Type B pancreatic cell (in vitro differentiated cells): Measurements from ENCODE around the gene ZNF423. TPM values are rescaled to one million over a fixed set of nuclear protein-coding genes. Genes with fewer than 3 reads are reported as not detected.

ENCODE experiments used
- DNase-seq: peaks from one replicate; pipeline ENCODE4 v3.0.0; 2021; ENCODE audit warnings: mixed read lengths; ENCODE audit not compliant: unreplicated experiment; ENCODE audit errors: extremely low spot score
- H3K27ac Mint-ChIP-seq: 2 replicates; pipeline ENCODE4 v1.8.0; 2021; ENCODE audit warnings: mild to moderate bottlenecking, mixed read lengths
- H3K27me3 Mint-ChIP-seq: 2 replicates; pipeline ENCODE4 v1.8.0; 2021; ENCODE audit warnings: mixed read lengths
- H3K36me3 Mint-ChIP-seq: 2 replicates; pipeline ENCODE4 v1.8.0; 2021; ENCODE audit warnings: mixed read lengths
- H3K4me1 Mint-ChIP-seq: one replicate; pipeline ENCODE4 v1.8.0; 2021; ENCODE audit warnings: mixed read lengths; ENCODE audit not compliant: unreplicated experiment
- H3K4me3 Mint-ChIP-seq: 2 replicates; pipeline ENCODE4 v1.8.0; 2021; ENCODE audit warnings: mild to moderate bottlenecking, mixed read lengths
- H3K9me3 Mint-ChIP-seq: 2 replicates; pipeline ENCODE4 v1.8.0; 2021; ENCODE audit warnings: mixed read lengths
- total RNA-seq: library from RNA; stranded (reverse); gene quantifications from 2 replicates; pipeline ENCODE4 v1.2.1, GENCODE V29; 2021; ENCODE audit warnings: low replicate concordance
- TF ChIP-seq, protein P1 (sequence below): fragments of 200-600 bp; sonication (generic); conservative IDR thresholded peaks from 2 replicates; pipeline ENCODE4 v1.5.0; 2021; ENCODE audit warnings: antibody characterized with exemption, mild to moderate bottlenecking

Gene ZNF423
- total RNA-seq, 1 donor from 2014 or later, result 72.6 TPM

GRCh38 chr16:49532873-49533272, 323.0 kb downstream of the ZNF423 start:
- H3K4me3 Mint-ChIP-seq, result no peak overlapping the region
- peaks cover 69% of the 10 kb centered on the region for H3K4me1 Mint-ChIP-seq
- no peak overlapping the region for H3K27ac Mint-ChIP-seq
- H3K27me3 Mint-ChIP-seq, result peaks cover 42% of the 10 kb centered on the region
- peaks cover 3% of the 10 kb centered on the region for H3K36me3 Mint-ChIP-seq
- no peaks in the 10 kb centered on the region for H3K9me3 Mint-ChIP-seq
- TF ChIP-seq, protein P1, sequence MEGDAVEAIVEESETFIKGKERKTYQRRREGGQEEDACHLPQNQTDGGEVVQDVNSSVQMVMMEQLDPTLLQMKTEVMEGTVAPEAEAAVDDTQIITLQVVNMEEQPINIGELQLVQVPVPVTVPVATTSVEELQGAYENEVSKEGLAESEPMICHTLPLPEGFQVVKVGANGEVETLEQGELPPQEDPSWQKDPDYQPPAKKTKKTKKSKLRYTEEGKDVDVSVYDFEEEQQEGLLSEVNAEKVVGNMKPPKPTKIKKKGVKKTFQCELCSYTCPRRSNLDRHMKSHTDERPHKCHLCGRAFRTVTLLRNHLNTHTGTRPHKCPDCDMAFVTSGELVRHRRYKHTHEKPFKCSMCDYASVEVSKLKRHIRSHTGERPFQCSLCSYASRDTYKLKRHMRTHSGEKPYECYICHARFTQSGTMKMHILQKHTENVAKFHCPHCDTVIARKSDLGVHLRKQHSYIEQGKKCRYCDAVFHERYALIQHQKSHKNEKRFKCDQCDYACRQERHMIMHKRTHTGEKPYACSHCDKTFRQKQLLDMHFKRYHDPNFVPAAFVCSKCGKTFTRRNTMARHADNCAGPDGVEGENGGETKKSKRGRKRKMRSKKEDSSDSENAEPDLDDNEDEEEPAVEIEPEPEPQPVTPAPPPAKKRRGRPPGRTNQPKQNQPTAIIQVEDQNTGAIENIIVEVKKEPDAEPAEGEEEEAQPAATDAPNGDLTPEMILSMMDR, result no peak
- DNase-seq, result no peak

DNA sequence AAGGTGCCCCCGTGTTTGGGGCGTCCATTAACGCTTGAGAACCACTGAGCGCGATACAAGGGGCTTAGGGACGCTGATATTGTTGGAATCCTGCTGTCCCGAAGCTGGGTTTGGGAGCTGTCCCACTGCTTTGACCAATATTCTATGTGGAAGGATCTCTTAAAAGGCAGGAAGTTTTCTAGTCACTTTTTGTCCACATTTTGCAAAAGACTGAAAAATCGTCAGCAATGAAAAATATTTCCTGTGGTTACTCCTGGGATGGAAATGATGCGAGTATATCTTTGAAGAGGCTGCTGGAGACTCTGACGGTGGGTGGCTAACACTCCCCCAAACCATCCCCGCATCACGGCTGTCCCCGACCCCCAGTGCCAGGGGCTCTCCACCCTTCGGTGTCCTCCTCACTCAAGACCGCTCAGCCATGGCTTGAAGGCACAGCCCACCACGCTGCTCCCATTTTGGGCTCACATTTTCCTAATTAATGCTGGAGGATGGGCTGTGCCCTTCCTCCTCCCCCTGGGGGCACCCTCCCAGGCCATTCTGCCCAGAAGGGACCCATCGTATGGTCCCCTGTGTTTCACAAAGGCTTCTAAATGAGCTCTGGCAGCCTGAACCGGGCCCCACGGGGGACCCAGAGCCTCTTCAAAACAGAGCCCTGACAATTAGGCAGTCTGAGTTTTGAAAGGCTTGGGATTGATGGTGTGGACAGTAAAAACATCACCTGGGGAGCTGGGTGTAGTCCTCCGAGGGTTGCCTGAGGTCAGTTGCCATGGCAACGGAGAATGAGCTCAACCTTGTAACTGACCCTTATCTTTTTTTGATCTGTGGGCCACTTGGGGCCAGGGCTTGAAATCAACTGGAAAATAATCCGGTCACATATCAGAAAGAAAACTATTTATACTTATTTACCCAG, 323.7 kb downstream of the ZNF423 start:
- Mint-ChIP-seq H3K4me3 (no peak overlapping the region), H3K27me3 (peaks cover 42% of the 10 kb centered on the region), H3K27ac (no peak overlapping the region), H3K36me3 (peaks cover 3% of the 10 kb centered on the region), H3K9me3 (no peaks in the 10 kb centered on the region), H3K4me1 (peaks cover 72% of the 10 kb centered on the region)
- no peak for DNase-seq
- TF ChIP-seq, protein P1, result no peak

- H3K36me3 Mint-ChIP-seq, result peaks cover 3% of the 10 kb centered on the region
- H3K4me1 Mint-ChIP-seq, result peaks cover 72% of the 10 kb centered on the region
- TF ChIP-seq, protein P1, result no peak
- no peak overlapping the region for H3K27ac Mint-ChIP-seq
- H3K9me3 Mint-ChIP-seq, result no peaks in the 10 kb centered on the region
- no peak for DNase-seq
- H3K27me3 Mint-ChIP-seq, result peaks cover 42% of the 10 kb centered on the region
- peak overlapping the region; percentile 12 for H3K4me3 Mint-ChIP-seq
Observed at GRCh38 chr16:49531425-49531824, 324.5 kb downstream of the ZNF423 start.

GRCh38 chr16:49530427-49530970, 325.4 kb downstream of the ZNF423 start:
- peaks cover 65% of the 10 kb centered on the region for H3K4me1 Mint-ChIP-seq
- H3K27ac Mint-ChIP-seq, result peak overlapping the region; percentile 26

DNA sequence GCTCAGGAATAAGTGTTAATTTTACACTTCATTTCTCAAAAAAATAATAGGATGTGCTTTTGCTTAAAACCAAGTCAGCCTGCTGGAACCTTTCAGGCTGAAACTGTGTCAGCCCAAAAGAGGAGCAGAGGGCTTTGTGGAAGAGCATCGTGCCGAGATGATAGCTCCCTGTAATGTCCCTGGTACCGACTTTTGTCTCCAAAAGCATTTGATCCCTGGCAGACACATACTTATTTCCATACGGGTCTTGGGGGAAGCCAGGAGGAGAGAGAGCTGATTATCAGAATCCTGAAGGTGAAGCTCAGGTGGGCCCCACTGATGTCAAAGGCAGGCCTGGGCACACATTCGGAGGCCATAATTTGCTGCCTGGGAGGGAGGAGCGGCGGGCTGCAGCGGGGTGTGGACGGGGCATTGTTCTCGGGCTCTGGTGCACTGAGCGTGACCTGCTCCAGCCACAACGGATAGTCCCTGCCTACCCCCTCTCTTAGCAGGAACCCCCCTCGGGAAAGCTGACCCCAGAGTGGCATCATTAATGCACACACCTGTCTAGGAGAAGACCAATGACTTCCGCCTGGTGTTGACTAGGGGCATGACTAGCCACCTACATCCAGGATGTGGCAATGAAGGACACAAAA, 326.4 kb downstream of the ZNF423 start:
- Mint-ChIP-seq H3K4me1 (peaks cover 55% of the 10 kb centered on the region), H3K27me3 (peaks cover 30% of the 10 kb centered on the region), H3K9me3 (no peaks in the 10 kb centered on the region), H3K4me3 (peak overlapping the region; percentile 49), H3K36me3 (peaks cover 3% of the 10 kb centered on the region), H3K27ac (no peak overlapping the region)
- DNase-seq, result no peak
- TF ChIP-seq, protein P1, result no peak

More at GRCh38 chr16:49530427-49530970, 325.4 kb downstream of the ZNF423 start:
- no peak for DNase-seq
- TF ChIP-seq, protein P1, result no peak
- Mint-ChIP-seq H3K36me3 (peaks cover 3% of the 10 kb centered on the region), H3K27me3 (peaks cover 36% of the 10 kb centered on the region), H3K9me3 (no peaks in the 10 kb centered on the region), H3K4me3 (no peak overlapping the region)
